ENCODE measurements around the gene RAB7A.

RAB7A gene

DNA sequence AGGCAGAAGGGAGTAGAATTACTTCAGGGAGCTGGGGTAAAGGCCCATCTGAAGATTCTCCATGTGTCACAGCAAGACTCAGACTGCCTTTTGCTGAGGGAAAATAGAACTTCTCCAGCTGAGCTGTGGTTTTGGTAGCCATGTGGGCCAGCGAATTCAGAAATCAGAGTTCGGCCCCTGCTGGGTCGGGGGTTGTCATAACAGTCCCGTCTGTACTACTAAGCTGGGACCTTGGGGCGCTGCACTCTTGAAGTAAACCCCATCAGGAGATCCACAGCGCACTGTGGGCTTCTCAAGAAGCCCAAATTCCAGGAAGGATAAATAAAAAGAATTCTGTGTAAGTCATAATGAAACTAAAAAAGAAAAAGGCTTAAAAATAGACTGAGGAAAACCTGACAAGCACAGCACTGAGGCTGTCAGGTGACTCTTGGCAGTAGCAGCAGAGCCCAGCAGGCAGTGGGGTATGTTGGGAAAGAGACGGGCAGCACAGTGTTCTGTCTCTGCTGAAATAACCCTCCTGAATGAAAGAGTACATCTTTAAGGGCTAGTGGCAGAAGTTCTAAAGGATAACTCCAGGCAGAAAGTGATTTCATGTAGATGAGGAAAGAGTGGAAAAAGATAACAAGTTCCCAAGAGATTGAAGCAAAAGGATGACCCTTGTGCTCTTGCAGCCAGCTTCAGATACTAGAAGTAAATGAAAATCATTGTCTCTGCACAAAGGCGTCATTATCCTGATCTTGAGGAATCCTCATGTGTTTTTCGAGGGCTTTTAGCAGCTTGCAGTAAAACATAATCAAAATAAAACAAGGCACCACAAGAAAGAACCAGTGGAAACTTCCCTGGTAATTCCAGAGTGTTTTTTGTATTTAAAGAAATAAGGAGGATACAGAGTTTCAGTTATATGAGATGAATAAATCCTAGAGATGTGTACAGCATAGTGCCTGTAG is 74.5 kb downstream of the RAB7A start:
- Histone ChIP-seq H3K4me1 (ENCODE audit: control insufficient read depth in 5 of 5, insufficient read depth in 5 of 5, low read length in 5 of 5) (peaks cover 4 to 20% (median 15%) of the 10 kb centered on the region in 5 donors), H3K27me3 (ENCODE audit: control insufficient read depth in 5 of 5, insufficient read depth in 4 of 5, low read length in 5 of 5) (no peaks in the 10 kb centered on the region), H3K36me3 (ENCODE audit: control insufficient read depth in 5 of 5, insufficient read depth in 5 of 5, low read length in 5 of 5) (peaks cover 32 to 48% (median 45%) of the 10 kb centered on the region in 5 donors), H3K4me3 (ENCODE audit: low read depth in 1 of 5, low read length in 5 of 5) (no peak overlapping the region), H3K27ac (ENCODE audit: low read depth, low read length) (peak overlapping the region; percentile 12), H3K9ac (ENCODE audit: low read length in 5 of 5) (no peak overlapping the region), H3K9me3 (ENCODE audit: control insufficient read depth in 5 of 5, low read length in 5 of 5) (no peaks in the 10 kb centered on the region)

DNA sequence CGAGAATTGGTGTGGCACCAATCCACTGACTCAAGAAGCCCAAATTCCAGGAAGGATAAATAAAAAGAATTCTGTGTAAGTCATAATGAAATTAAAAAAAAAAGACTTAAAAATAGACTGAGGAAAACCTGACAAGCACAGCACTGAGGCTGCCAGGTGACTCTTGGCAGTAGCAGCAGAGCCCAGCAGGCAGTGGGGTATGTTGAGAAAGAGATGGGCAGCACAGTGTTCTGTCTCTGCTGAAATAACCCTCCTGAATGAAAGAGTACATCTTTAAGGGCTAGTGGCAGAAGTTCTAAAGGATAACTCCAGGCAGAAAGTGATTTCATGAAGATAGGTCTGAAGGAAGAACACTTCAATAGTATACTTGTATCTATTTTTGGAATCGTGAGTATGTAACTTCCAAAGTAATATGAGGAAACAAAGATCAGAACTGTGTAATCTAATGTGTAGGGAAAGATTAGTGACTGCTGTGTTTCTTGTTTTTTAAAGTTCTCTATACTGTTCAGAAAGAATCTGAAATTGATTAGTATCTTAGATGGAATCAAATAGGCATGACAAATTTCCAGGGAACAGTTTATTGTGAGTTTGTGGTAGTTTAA is 75.9 kb downstream of the RAB7A start:
- Histone ChIP-seq H3K36me3 (ENCODE audit: control insufficient read depth in 5 of 5, insufficient read depth in 5 of 5, low read length in 5 of 5) (peaks cover 32 to 51% (median 46%) of the 10 kb centered on the region in 5 donors), H3K27me3 (ENCODE audit: control insufficient read depth in 5 of 5, insufficient read depth in 4 of 5, low read length in 5 of 5) (no peaks in the 10 kb centered on the region), H3K9me3 (ENCODE audit: control insufficient read depth in 5 of 5, low read length in 5 of 5) (no peaks in the 10 kb centered on the region), H3K4me3 (ENCODE audit: low read depth in 1 of 5, low read length in 5 of 5) (no peak overlapping the region), H3K4me1 (ENCODE audit: control insufficient read depth in 5 of 5, insufficient read depth in 5 of 5, low read length in 5 of 5) (peaks cover 4 to 20% (median 15%) of the 10 kb centered on the region in 5 donors), H3K27ac (ENCODE audit: low read depth, low read length) (no peak overlapping the region), H3K9ac (ENCODE audit: low read length in 5 of 5) (no peak overlapping the region)

DNA sequence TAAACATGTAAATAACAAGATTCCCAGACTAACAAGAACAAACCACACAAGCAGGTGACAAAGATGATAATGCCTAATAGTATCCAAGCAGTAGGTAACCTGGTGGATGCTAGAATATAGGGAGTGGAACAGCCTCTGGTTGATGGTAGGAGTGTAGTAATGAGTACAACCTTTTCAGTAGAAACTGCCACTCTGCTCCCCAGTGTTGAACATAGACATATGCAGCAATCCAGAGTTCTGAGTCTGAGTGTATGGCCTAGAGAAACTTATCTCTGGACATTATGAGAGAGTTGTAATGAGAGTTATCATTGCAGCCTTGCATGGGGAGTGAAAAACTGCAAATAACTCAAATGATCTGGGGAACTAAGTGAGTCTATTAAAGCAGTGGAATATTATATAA is 77.3 kb downstream of the RAB7A start:
- H3K27ac ChIP-seq (ENCODE audit: low read depth, low read length): no peak overlapping the region
- no peaks in the 10 kb centered on the region for H3K27me3 ChIP-seq (ENCODE audit: control insufficient read depth in 5 of 5, insufficient read depth in 4 of 5, low read length in 5 of 5)
- H3K4me1 ChIP-seq (ENCODE audit: control insufficient read depth in 5 of 5, insufficient read depth in 5 of 5, low read length in 5 of 5): peaks cover 4 to 20% (median 15%) of the 10 kb centered on the region in 5 donors
- no peak overlapping the region for H3K4me3 ChIP-seq (ENCODE audit: low read depth in 1 of 5, low read length in 5 of 5)
- peaks cover 19 to 52% (median 43%) of the 10 kb centered on the region in 5 donors for H3K36me3 ChIP-seq (ENCODE audit: control insufficient read depth in 5 of 5, insufficient read depth in 5 of 5, low read length in 5 of 5)
- no peaks in the 10 kb centered on the region for H3K9me3 ChIP-seq (ENCODE audit: control insufficient read depth in 5 of 5, low read length in 5 of 5)
- H3K9ac ChIP-seq (ENCODE audit: low read length in 5 of 5): no peak overlapping the region

DNA sequence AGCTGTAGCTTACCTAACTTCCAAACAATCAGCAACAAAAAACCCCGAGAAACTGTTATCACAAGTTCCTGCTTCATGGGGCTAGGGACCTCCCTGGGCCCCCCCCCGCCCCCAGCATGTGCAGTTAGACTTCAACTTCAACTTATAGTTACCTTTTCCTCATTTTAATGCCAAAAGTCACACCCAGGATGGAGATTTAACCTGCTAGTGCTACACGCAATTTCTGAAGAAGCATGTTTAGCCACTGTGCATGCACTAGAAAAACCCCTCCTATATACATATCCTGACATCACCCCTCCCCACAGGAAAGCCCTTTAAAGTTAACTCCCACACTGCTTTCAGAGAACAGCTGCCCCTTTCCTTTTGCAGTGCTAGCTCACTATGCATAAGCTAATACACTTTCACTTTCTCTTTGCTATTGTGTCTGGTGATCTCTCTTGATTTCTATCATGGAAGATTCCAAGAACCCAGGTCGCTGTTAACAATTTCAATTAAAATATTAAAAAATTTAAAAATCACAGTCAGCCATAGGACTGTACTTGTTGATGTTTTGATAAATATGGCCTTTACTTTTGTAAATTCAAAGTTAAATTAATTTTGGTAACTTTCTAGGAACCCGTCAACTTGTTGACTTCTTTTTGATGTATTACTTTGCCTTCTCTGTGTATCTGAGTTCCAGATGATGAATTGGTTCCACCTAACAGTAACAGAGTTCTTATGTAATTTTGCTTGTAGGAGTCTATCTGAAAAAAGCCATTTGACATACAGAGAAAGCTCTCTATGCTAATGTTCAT is 78.2 kb downstream of the RAB7A start:
- peaks cover 12 to 52% (median 39%) of the 10 kb centered on the region in 5 donors for H3K36me3 ChIP-seq (ENCODE audit: control insufficient read depth in 5 of 5, insufficient read depth in 5 of 5, low read length in 5 of 5)
- H3K9ac ChIP-seq (ENCODE audit: low read length in 5 of 5): no peak overlapping the region
- H3K27ac ChIP-seq (ENCODE audit: low read depth, low read length): peak overlapping the region; percentile 39

GRCh38 chr3:128804811-128805155 is 78.8 kb downstream of the RAB7A start:
- Histone ChIP-seq H3K36me3 (ENCODE audit: control insufficient read depth in 5 of 5, insufficient read depth in 5 of 5, low read length in 5 of 5) (peaks cover 6 to 48% (median 34%) of the 10 kb centered on the region in 5 donors), H3K4me1 (ENCODE audit: control insufficient read depth in 5 of 5, insufficient read depth in 5 of 5, low read length in 5 of 5) (peaks cover 11 to 34% (median 20%) of the 10 kb centered on the region in 5 donors), H3K27ac (ENCODE audit: low read depth, low read length) (peak overlapping the region; percentile 39), H3K9ac (ENCODE audit: low read length in 5 of 5) (no peak overlapping the region), H3K4me3 (ENCODE audit: low read depth in 1 of 5, low read length in 5 of 5) (no peak overlapping the region), H3K9me3 (ENCODE audit: control insufficient read depth in 5 of 5, low read length in 5 of 5) (no peaks in the 10 kb centered on the region), H3K27me3 (ENCODE audit: control insufficient read depth in 5 of 5, insufficient read depth in 4 of 5, low read length in 5 of 5) (no peaks in the 10 kb centered on the region)

More for the DNA sequence above, 78.2 kb downstream of the RAB7A start:
- no peaks in the 10 kb centered on the region for H3K27me3 ChIP-seq (ENCODE audit: control insufficient read depth in 5 of 5, insufficient read depth in 4 of 5, low read length in 5 of 5)
- peak overlapping the region in 4 of 5 donors; percentile 17 to 50 (median 44) for H3K4me3 ChIP-seq (ENCODE audit: low read depth in 1 of 5, low read length in 5 of 5)
- H3K4me1 ChIP-seq (ENCODE audit: control insufficient read depth in 5 of 5, insufficient read depth in 5 of 5, low read length in 5 of 5): peaks cover 6 to 28% (median 19%) of the 10 kb centered on the region in 5 donors
- no peaks in the 10 kb centered on the region for H3K9me3 ChIP-seq (ENCODE audit: control insufficient read depth in 5 of 5, low read length in 5 of 5)

- Histone ChIP-seq H3K9me3 (ENCODE audit: control insufficient read depth in 5 of 5, low read length in 5 of 5) (no peaks in the 10 kb centered on the region), H3K4me1 (ENCODE audit: control insufficient read depth in 5 of 5, insufficient read depth in 5 of 5, low read length in 5 of 5) (peaks cover 11 to 31% (median 24%) of the 10 kb centered on the region in 5 donors), H3K4me3 (ENCODE audit: low read depth in 1 of 5, low read length in 5 of 5) (no peak overlapping the region), H3K27ac (ENCODE audit: low read depth, low read length) (peak overlapping the region; percentile 28), H3K9ac (ENCODE audit: low read length in 5 of 5) (no peak overlapping the region), H3K27me3 (ENCODE audit: control insufficient read depth in 5 of 5, insufficient read depth in 4 of 5, low read length in 5 of 5) (no peaks in the 10 kb centered on the region), H3K36me3 (ENCODE audit: control insufficient read depth in 5 of 5, insufficient read depth in 5 of 5, low read length in 5 of 5) (peaks cover 4 to 50% (median 33%) of the 10 kb centered on the region in 5 donors)
Measured at GRCh38 chr3:128805772-128806171, 79.8 kb downstream of the RAB7A start.

- Histone ChIP-seq H3K36me3 (ENCODE audit: control insufficient read depth in 5 of 5, insufficient read depth in 5 of 5, low read length in 5 of 5) (peaks cover 0 to 52% (median 38%) of the 10 kb centered on the region in 5 donors), H3K27ac (ENCODE audit: low read depth, low read length) (peak overlapping the region; percentile 28)
Measured at GRCh38 chr3:128806588-128806987, 80.6 kb downstream of the RAB7A start.

GRCh38 chr3:128807186-128807830 is 81.3 kb downstream of the RAB7A start:
- Histone ChIP-seq H3K4me3 (ENCODE audit: low read depth in 1 of 5, low read length in 5 of 5) (no peak overlapping the region), H3K36me3 (ENCODE audit: control insufficient read depth in 5 of 5, insufficient read depth in 5 of 5, low read length in 5 of 5) (peaks cover 0 to 58% (median 42%) of the 10 kb centered on the region in 5 donors), H3K27me3 (ENCODE audit: control insufficient read depth in 5 of 5, insufficient read depth in 4 of 5, low read length in 5 of 5) (no peaks in the 10 kb centered on the region), H3K9me3 (ENCODE audit: control insufficient read depth in 5 of 5, low read length in 5 of 5) (no peaks in the 10 kb centered on the region), H3K4me1 (ENCODE audit: control insufficient read depth in 5 of 5, insufficient read depth in 5 of 5, low read length in 5 of 5) (peaks cover 11 to 30% (median 24%) of the 10 kb centered on the region in 5 donors), H3K9ac (ENCODE audit: low read length in 5 of 5) (no peak overlapping the region), H3K27ac (ENCODE audit: low read depth, low read length) (peak overlapping the region; percentile 28)

More at GRCh38 chr3:128806588-128806987, 80.6 kb downstream of the RAB7A start:
- Histone ChIP-seq H3K4me1 (ENCODE audit: control insufficient read depth in 5 of 5, insufficient read depth in 5 of 5, low read length in 5 of 5) (peaks cover 11 to 30% (median 24%) of the 10 kb centered on the region in 5 donors), H3K27me3 (ENCODE audit: control insufficient read depth in 5 of 5, insufficient read depth in 4 of 5, low read length in 5 of 5) (no peaks in the 10 kb centered on the region), H3K4me3 (ENCODE audit: low read depth in 1 of 5, low read length in 5 of 5) (no peak overlapping the region), H3K9ac (ENCODE audit: low read length in 5 of 5) (no peak overlapping the region), H3K9me3 (ENCODE audit: control insufficient read depth in 5 of 5, low read length in 5 of 5) (no peaks in the 10 kb centered on the region)

- Histone ChIP-seq H3K4me1 (ENCODE audit: control insufficient read depth in 5 of 5, insufficient read depth in 5 of 5, low read length in 5 of 5) (peaks cover 12 to 44% (median 33%) of the 10 kb centered on the region in 5 donors), H3K36me3 (ENCODE audit: control insufficient read depth in 5 of 5, insufficient read depth in 5 of 5, low read length in 5 of 5) (peaks cover 0 to 71% (median 54%) of the 10 kb centered on the region in 5 donors), H3K9me3 (ENCODE audit: control insufficient read depth in 5 of 5, low read length in 5 of 5) (no peaks in the 10 kb centered on the region), H3K9ac (ENCODE audit: low read length in 5 of 5) (no peak overlapping the region), H3K27ac (ENCODE audit: low read depth, low read length) (peak overlapping the region; percentile 70), H3K4me3 (ENCODE audit: low read depth in 1 of 5, low read length in 5 of 5) (no peak overlapping the region), H3K27me3 (ENCODE audit: control insufficient read depth in 5 of 5, insufficient read depth in 4 of 5, low read length in 5 of 5) (no peaks in the 10 kb centered on the region)
Measured at GRCh38 chr3:128808672-128809071, 82.7 kb downstream of the RAB7A start.
